Activated CD8-positive, alpha-beta T cell treated with anti-CD3 and anti-CD28 coated beads for 36 hours (primary cell): ENCODE data around the gene GOSR1. TPM values are rescaled to one million over a fixed set of nuclear protein-coding genes. Genes with fewer than 3 reads are reported as not detected.
A peak's percentile ranks its signal among the peaks of the same experiment; 100 is the strongest.

Experiments used
- ATAC-seq: fragments of 200-7000 bp; cut with Tn5 transposase; one replicate; pipeline ENCODE4 v1.10.0; 2021; ENCODE audit warnings: mild to moderate bottlenecking, moderate library complexity
- CTCF ChIA-PET: fragments of 350-600 bp; sonication (Branson Sonifier 250); formaldehyde crosslinking; loops from one replicate; lab custom pipeline; 2021; ENCODE audit warnings: antibody characterized with exemption; lab: Charles Lee
- POLR2A ChIA-PET: fragments of 350-600 bp; sonication (Branson Sonifier 250); formaldehyde crosslinking; loops from one replicate; lab custom pipeline; 2021; ENCODE audit warnings: antibody characterized with exemption; lab: Charles Lee
- DNase-seq: peaks from one replicate; pipeline ENCODE4 v3.0.0-alpha.2; 2020
- H3K27ac Mint-ChIP-seq: one replicate; pipeline ENCODE4 v1.8.0; 2021; ENCODE audit warnings: mild to moderate bottlenecking, mixed read lengths
- H3K27me3 Mint-ChIP-seq: one replicate; pipeline ENCODE4 v1.8.0; 2021; ENCODE audit warnings: mixed read lengths
- H3K36me3 Mint-ChIP-seq: one replicate; pipeline ENCODE4 v1.8.0; 2021; ENCODE audit warnings: low read depth, mixed read lengths
- H3K4me1 Mint-ChIP-seq: one replicate; pipeline ENCODE4 v1.8.0; 2021; ENCODE audit warnings: low read depth, mixed read lengths
- H3K4me3 Mint-ChIP-seq: one replicate; pipeline ENCODE4 v1.8.0; 2021; ENCODE audit warnings: mild to moderate bottlenecking, moderate library complexity, mixed read lengths
- H3K9me3 Mint-ChIP-seq: one replicate; pipeline ENCODE4 v1.8.0; 2021; ENCODE audit warnings: mixed read lengths
- intact Hi-C: fragments of 100-400 bp; cut with micrococcal nuclease; formaldehyde crosslinking; loops from one replicate; pipeline ENCODE4 v1.10.0; 2022
- total RNA-seq, 2 experiments: library from RNA; stranded (reverse); gene quantifications; one replicate each; pipeline ENCODE4 v1.2.3, GENCODE V29; 2021
- TF ChIP-seq, protein P1 (sequence below): fragments of 200-600 bp; IDR thresholded peaks from one replicate; pipeline ENCODE4 v1.8.0; 2022; ENCODE audit warnings: antibody characterized with exemption, mild to moderate bottlenecking

The GOSR1 gene
- total RNA-seq, 2 experiments from 2014 or later = 37.1 to 38.8 TPM

DNA sequence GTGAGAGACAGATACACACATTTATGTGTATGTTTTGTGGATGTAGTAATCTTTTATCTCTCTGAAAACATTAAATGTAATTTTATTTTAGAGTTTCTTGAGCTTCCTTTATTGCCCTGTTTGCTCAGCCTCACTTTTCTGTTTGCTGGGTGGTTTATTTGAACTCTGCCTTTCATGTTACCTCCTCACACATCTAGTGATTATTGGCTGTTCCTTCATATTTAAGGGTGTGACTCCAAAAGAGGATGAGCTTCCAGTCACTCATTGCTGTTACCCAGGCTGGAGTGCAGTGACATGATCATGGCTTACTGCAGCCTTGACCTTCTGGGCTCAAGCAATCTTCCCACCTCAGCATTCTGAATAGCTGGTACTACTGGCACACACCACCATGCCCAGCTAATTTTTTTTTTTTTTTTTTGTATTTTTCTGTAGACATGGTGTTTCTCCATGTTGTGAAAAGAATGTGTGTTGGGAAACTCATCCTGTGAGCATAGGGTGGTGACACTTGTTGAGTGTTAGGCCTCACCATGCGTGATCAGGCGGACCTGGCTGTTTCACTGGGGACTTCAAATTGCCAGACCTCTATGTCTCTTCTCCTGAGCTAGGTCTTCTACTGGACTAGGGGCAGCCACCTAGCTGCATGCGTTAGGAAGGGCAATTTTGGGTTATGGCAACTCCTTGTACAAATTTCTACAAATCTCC lies 37.8 kb downstream of the GOSR1 start:
- ATAC-seq (no peak), DNase-seq (no peak)
- Mint-ChIP-seq H3K27ac (no peak overlapping the region), H3K9me3 (no peaks in the 10 kb centered on the region), H3K36me3 (peaks cover 18% of the 10 kb centered on the region), H3K4me1 (peaks cover 12% of the 10 kb centered on the region), H3K4me3 (no peak overlapping the region), H3K27me3 (no peaks in the 10 kb centered on the region)
- intact Hi-C loops = no loop called here
- POLR2A ChIA-PET = no interaction called here
- TF ChIP-seq, protein P1, sequence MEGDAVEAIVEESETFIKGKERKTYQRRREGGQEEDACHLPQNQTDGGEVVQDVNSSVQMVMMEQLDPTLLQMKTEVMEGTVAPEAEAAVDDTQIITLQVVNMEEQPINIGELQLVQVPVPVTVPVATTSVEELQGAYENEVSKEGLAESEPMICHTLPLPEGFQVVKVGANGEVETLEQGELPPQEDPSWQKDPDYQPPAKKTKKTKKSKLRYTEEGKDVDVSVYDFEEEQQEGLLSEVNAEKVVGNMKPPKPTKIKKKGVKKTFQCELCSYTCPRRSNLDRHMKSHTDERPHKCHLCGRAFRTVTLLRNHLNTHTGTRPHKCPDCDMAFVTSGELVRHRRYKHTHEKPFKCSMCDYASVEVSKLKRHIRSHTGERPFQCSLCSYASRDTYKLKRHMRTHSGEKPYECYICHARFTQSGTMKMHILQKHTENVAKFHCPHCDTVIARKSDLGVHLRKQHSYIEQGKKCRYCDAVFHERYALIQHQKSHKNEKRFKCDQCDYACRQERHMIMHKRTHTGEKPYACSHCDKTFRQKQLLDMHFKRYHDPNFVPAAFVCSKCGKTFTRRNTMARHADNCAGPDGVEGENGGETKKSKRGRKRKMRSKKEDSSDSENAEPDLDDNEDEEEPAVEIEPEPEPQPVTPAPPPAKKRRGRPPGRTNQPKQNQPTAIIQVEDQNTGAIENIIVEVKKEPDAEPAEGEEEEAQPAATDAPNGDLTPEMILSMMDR = no peak
- CTCF ChIA-PET = interaction anchor here (1.1 to 1.2 kb wide), 4 partner anchors 12 to 38 kb away, joined by 3 to 4 read pairs (median 4); no protein-coding TSS in a partner anchor

DNA sequence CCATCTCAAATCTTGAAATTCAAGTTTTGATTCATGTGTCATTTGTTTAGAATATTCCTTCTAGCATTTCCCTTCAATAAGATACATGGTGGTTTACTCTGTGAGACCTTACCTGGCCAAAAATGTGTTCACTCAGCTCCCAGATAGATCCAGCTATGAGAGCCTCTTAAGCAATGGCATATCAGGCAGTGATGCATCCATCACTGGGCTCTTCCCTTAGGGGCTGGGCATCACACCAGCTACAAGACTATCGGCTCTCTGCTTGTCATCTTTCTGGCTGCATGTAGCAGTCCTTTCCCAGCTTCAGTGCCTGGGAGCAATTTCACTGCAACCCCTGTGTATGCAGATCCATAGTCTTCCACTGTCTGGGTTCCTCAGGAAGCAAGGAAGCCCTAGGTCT lies 40.6 kb downstream of the GOSR1 start:
- Mint-ChIP-seq H3K27ac (peak overlapping the region; percentile 28), H3K4me1 (peaks cover 18% of the 10 kb centered on the region), H3K4me3 (no peak overlapping the region), H3K9me3 (no peaks in the 10 kb centered on the region), H3K27me3 (no peaks in the 10 kb centered on the region), H3K36me3 (peaks cover 35% of the 10 kb centered on the region)
- ChIA-PET CTCF (interaction anchor here (1.3 kb wide), 1 partner anchor 15 kb away, joined by 4 read pairs; no protein-coding TSS in a partner anchor), POLR2A (interaction anchor here (0.6 kb wide), 1 partner anchor 24 kb away, joined by 4 read pairs; no protein-coding TSS in a partner anchor)
- ATAC-seq (no peak), DNase-seq (no peak)
- intact Hi-C loops = no loop called here
- TF ChIP-seq, protein P1 = no peak

DNA sequence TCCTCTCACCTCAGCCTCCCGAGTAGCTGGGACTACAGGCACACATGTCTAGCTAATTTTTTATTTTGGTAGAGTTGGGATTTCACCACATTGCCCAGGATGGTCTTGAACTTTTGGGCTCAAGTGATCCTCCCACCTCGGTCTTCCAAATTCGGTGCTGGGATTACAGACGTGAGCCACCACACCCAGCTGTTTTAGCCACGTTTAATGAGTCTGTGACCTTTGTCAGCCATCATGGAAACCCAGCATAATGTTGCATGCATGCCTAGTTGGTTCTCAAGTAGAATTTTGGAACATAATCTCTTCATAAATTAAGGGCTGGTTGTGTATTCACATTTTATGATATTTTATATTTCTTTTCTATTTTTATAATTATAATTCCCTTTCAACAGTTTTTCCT lies 42.0 kb downstream of the GOSR1 start:
- Mint-ChIP-seq H3K36me3 (peaks cover 39% of the 10 kb centered on the region), H3K4me1 (peaks cover 16% of the 10 kb centered on the region), H3K27me3 (no peaks in the 10 kb centered on the region), H3K27ac (no peak overlapping the region), H3K4me3 (no peak overlapping the region), H3K9me3 (no peaks in the 10 kb centered on the region)
- TF ChIP-seq, protein P1 = no peak
- no peak for ATAC-seq
- ChIA-PET CTCF (interaction anchor here (0.9 to 1.6 kb wide), 2 partner anchors 9 to 43 kb away, joined by 4 read pairs; partner anchors contain the start of gene GOSR1), POLR2A (no interaction called here)
- intact Hi-C loops = no loop called here
- DNase-seq = no peak

DNA sequence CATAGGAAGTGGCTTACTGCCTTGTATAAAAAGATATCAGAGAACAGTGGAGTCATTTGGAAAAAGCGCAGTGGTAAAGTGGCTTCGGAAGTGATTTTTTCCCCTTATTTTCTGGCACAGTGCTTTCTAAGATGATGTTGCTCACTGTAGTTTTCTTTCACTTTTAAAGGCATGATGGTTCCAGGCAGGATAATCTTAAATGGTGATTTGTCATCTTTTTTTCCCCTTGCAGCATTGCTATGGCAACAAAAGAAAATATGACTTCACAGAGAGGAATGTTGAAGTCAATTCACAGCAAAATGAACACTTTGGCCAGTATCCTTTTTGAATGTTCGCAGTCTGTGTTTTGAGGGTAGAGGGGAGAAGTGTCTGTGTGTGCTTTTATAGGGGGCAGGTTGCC lies 42.5 kb downstream of the GOSR1 start:
- DNase-seq = no peak
- no peaks in the 10 kb centered on the region for H3K9me3 Mint-ChIP-seq
- POLR2A ChIA-PET = interaction anchor here (0.7 kb wide), 1 partner anchor 46 kb away, joined by 3 read pairs; no protein-coding TSS in a partner anchor
- CTCF ChIA-PET = interaction anchor here (0.9 to 1.6 kb wide), 2 partner anchors 10 to 43 kb away, joined by 4 read pairs; partner anchors contain the start of gene GOSR1
- ATAC-seq = no peak
- TF ChIP-seq, protein P1 = no peak
- no peak overlapping the region for H3K4me3 Mint-ChIP-seq
- H3K27me3 Mint-ChIP-seq = no peaks in the 10 kb centered on the region
- H3K4me1 Mint-ChIP-seq = peaks cover 16% of the 10 kb centered on the region
- peak overlapping the region; percentile 16 for H3K27ac Mint-ChIP-seq
- peaks cover 37% of the 10 kb centered on the region for H3K36me3 Mint-ChIP-seq
- intact Hi-C loops = no loop called here

DNA sequence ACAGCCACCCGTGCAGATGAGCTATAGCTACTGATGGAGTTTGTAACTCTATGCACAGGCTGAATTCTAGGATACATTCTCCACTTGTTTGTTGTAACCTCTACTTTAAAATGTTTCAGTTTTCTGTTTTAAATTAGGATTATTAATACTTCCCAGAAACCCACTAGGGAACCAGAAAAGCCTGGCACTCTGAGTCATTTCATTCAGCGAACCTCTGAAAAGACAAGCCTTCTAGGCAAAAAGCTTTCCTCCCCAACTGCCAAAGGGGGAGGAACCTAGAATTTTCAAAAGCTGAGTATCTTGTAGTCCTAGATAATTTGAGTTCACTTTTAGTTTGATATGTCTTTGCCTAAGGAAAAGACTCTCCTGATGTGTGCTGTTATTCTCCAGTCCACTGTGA lies 43.2 kb downstream of the GOSR1 start:
- Mint-ChIP-seq H3K27ac (peak overlapping the region; percentile 30), H3K27me3 (no peaks in the 10 kb centered on the region), H3K36me3 (peaks cover 37% of the 10 kb centered on the region), H3K4me3 (no peak overlapping the region), H3K9me3 (no peaks in the 10 kb centered on the region), H3K4me1 (peaks cover 16% of the 10 kb centered on the region)
- DNase-seq (no peak), ATAC-seq (no peak)
- intact Hi-C loops = no loop called here
- ChIA-PET CTCF (interaction anchor here (1.3 to 1.6 kb wide), 2 partner anchors 11 kb away, joined by 3 to 4 read pairs; no protein-coding TSS in a partner anchor), POLR2A (interaction anchor here (0.7 kb wide), 1 partner anchor 46 kb away, joined by 3 read pairs; no protein-coding TSS in a partner anchor)
- TF ChIP-seq, protein P1 = no peak
